ENCODE results near the gene PRTN3. TPM values are rescaled to one million over a fixed set of nuclear protein-coding genes. Genes with fewer than 3 reads are reported as not detected.
"Not testable (repeated sequence)": the region's sequence is repeated elsewhere in the genome, so short reads cannot be mapped to it uniquely, and the experiment has no call there.

PRTN3 gene
- total RNA-seq, 4 donors from 2014 or later: not detected

GRCh38 chr19:873084-873483, 32.3 kb downstream of the PRTN3 start:
- Histone ChIP-seq H3K9me3 (no peaks in the 10 kb centered on the region), H3K4me1 (peaks cover 0 to 40% (median 6%) of the 10 kb centered on the region in 3 donors), H3K36me3 (peaks cover 0 to 87% of the 10 kb centered on the region in 2 donors), H3K27ac (no peak overlapping the region), H3K27me3 (no peaks in the 10 kb centered on the region), H3K4me3 (no peak overlapping the region)
- 80% methylated on average over 2 of the region's 13 CpGs; no CpG with 5 or more reads in 1 of the 2 donors for WGBS, 2 donors (ENCODE audit: low coverage in 1 of 2)
- ATAC-seq: no peak
- no peak for TF ChIP-seq CTCF (IDR thresholded peaks at IDR 0.05)
- TF ChIP-seq POLR2A (IDR thresholded peaks at IDR 0.05): no peak
- no peak for TF ChIP-seq EP300 (IDR thresholded peaks at IDR 0.05)
- no peak for TF ChIP-seq POLR2AphosphoS5 (IDR thresholded peaks at IDR 0.05)

DNA sequence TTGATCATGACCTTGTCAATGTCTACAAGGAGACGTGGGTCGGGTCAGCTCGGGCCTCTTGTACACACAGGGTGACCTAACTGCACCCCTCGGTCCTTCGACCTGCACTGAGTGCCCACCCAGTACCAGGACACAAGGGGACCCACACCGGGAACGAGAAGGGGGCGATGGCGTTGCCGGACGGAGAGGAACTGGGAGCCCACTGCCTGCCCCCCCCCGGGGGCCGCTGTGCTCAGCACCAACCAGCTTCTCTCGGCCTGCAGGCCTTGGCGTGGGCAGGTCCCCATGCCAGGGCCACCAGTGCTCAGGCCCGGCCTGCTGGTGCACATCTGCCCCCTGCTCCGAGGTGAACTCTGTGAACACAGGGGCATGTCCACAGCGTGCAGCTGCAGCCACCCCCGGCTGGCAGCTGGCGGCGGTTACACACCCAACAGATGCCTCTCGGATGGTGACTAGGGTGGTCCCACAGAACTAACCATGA, 32.8 kb downstream of the PRTN3 start:
- no peak overlapping the region for H3K4me3 ChIP-seq
- H3K36me3 ChIP-seq: peaks cover 0 to 87% of the 10 kb centered on the region in 2 donors
- peaks cover 0 to 35% (median 6%) of the 10 kb centered on the region in 3 donors for H3K4me1 ChIP-seq
- H3K27me3 ChIP-seq: no peaks in the 10 kb centered on the region
- TF ChIP-seq CTCF (IDR thresholded peaks at IDR 0.05) (no peak), POLR2AphosphoS5 (IDR thresholded peaks at IDR 0.05) (no peak), POLR2A (IDR thresholded peaks at IDR 0.05) (no peak), EP300 (IDR thresholded peaks at IDR 0.05) (no peak)
- ATAC-seq: no peak
- WGBS, 2 donors (ENCODE audit: low coverage in 1 of 2): 80% methylated on average over 1 of the region's 22 CpGs; no CpG with 5 or more reads in 1 of the 2 donors
- no peak overlapping the region for H3K27ac ChIP-seq
- H3K9me3 ChIP-seq: no peaks in the 10 kb centered on the region

DNA sequence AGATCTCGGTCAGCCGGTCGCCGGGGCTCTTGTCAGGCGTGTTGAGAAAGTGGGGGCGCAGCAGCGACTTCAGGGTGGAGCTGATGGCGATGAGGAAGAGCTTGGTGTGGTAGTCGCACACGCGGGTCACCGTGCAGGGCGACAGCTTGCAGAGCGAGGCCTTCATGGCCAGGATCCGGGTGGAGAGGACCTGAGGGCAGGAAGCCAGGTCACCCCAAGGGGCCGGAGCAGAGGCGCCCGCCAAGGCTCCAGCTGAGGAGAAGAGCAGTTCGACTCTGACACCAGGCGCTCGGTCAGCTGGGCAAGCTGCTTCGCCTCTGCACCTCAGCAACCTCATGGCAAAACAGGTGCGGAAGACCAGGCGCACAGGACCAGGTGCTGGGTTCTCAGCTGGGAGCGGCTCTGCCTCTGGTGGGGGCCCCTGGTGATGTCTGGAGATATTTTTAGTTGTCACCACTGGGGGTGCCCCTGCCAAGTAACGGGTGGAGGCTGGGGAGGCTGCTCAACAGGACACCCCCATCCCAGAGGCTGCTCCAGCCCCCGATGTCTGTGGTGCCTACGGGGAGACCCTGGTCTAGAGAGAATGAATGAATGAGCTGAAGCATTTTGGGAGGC, 34.6 kb downstream of the PRTN3 start:
- TF ChIP-seq POLR2A (IDR thresholded peaks at IDR 0.05): no peak
- TF ChIP-seq CTCF (IDR thresholded peaks at IDR 0.05): no peak
- no peak for TF ChIP-seq EP300 (IDR thresholded peaks at IDR 0.05)
- no peak for TF ChIP-seq POLR2AphosphoS5 (IDR thresholded peaks at IDR 0.05)
- Histone ChIP-seq H3K27me3 (no peaks in the 10 kb centered on the region), H3K9me3 (no peaks in the 10 kb centered on the region), H3K36me3 (peaks cover 0 to 88% of the 10 kb centered on the region in 2 donors), H3K4me3 (no peak overlapping the region), H3K27ac (no peak overlapping the region), H3K4me1 (peaks cover 0 to 17% (median 4%) of the 10 kb centered on the region in 3 donors)
- 72 to 92% methylated on average over 12 to 19 of the region's 28 CpGs for WGBS, 2 donors (ENCODE audit: low coverage in 1 of 2)
- ATAC-seq: no peak

- Histone ChIP-seq H3K27ac (no peak overlapping the region), H3K4me3 (no peak overlapping the region), H3K27me3 (no peaks in the 10 kb centered on the region), H3K9me3 (no peaks in the 10 kb centered on the region), H3K36me3 (peaks cover 0 to 88% of the 10 kb centered on the region in 2 donors), H3K4me1 (peaks cover 0 to 13% (median 4%) of the 10 kb centered on the region in 3 donors)
- TF ChIP-seq CTCF (IDR thresholded peaks at IDR 0.05) (no peak), EP300 (IDR thresholded peaks at IDR 0.05) (no peak), POLR2A (IDR thresholded peaks at IDR 0.05) (no peak), POLR2AphosphoS5 (IDR thresholded peaks at IDR 0.05) (no peak)
- 52 to 75% methylated on average over 8 to 16 of the region's 18 CpGs for WGBS, 2 donors (ENCODE audit: low coverage in 1 of 2)
- no peak for ATAC-seq
These were observed 35.3 kb downstream of the PRTN3 start for GRCh38 chr19:876089-876488.

GRCh38 chr19:876780-877314, 36.0 kb downstream of the PRTN3 start:
- WGBS, 2 donors (ENCODE audit: low coverage in 1 of 2): no CpG with 5 or more reads among the region's 29 CpGs
- TF ChIP-seq CTCF (IDR thresholded peaks at IDR 0.05): no peak
- TF ChIP-seq POLR2A (IDR thresholded peaks at IDR 0.05): no peak
- no peak for TF ChIP-seq EP300 (IDR thresholded peaks at IDR 0.05)
- TF ChIP-seq POLR2AphosphoS5 (IDR thresholded peaks at IDR 0.05): no peak
- H3K4me3 ChIP-seq: no peak overlapping the region

GRCh38 chr19:877992-878660, 37.3 kb downstream of the PRTN3 start:
- H3K4me3 ChIP-seq, H3K9me3 ChIP-seq, H3K27me3 ChIP-seq, H3K4me1 ChIP-seq, H3K27ac ChIP-seq, ATAC-seq: not testable (repeated sequence)
- WGBS, 2 donors (ENCODE audit: low coverage in 1 of 2): no CpG with 5 or more reads among the region's 23 CpGs
- peaks cover 0 to 96% of the 10 kb centered on the region in 2 donors for H3K36me3 ChIP-seq

More at GRCh38 chr19:876780-877314, 36.0 kb downstream of the PRTN3 start:
- H3K4me1 ChIP-seq: peaks cover 0 to 9% (median 4%) of the 10 kb centered on the region in 3 donors
- no peaks in the 10 kb centered on the region for H3K27me3 ChIP-seq
- no peaks in the 10 kb centered on the region for H3K9me3 ChIP-seq
- no peak overlapping the region for H3K27ac ChIP-seq
- H3K36me3 ChIP-seq: peaks cover 0 to 92% of the 10 kb centered on the region in 2 donors
- no peak for ATAC-seq

All from gastroesophageal sphincter (tissue), 4 donors.